ENCODE measurements around the gene AFG1L.

- TF ChIP-seq POLR2AphosphoS5 (IDR thresholded peaks at IDR 0.05; ENCODE audit: low read depth) (no peak), JUNB (IDR thresholded peaks at IDR 0.05; ENCODE audit: unreplicated experiment) (no peak), CREB1 (CRISPR knock-in tag; IDR thresholded peaks at IDR 0.05; ENCODE audit: low read depth) (no peak), CTCF (conservative IDR thresholded peaks at IDR 0.05; ENCODE audit: low read depth in 2 of 2) (no peak), EZH2 (IDR thresholded peaks at IDR 0.05; ENCODE audit: low read depth, unreplicated experiment) (no peak), EZH2phosphoT487 (IDR thresholded peaks at IDR 0.05; ENCODE audit: unreplicated experiment) (no peak), STAT1 (IDR thresholded peaks at IDR 0.05; ENCODE audit: unreplicated experiment) (no peak), ZNF462 (CRISPR knock-in tag; IDR thresholded peaks at IDR 0.05) (no peak), NANOG (IDR thresholded peaks at IDR 0.05; ENCODE audit: borderline replicate concordance) (no peak), REST (IDR thresholded peaks at IDR 0.05; ENCODE audit: unreplicated experiment) (no peak), ZNF114 (CRISPR knock-in tag; IDR thresholded peaks at IDR 0.05) (no peak)
These were observed 100.4 kb downstream of the AFG1L start for GRCh38 chr6:108395297-108395696.

Data from GM23338 (cell line).